ENCODE results near the gene OTUD7B. TPM values are rescaled to one million over a fixed set of nuclear protein-coding genes. Genes with fewer than 3 reads are reported as not detected.
A peak's percentile ranks its signal among the peaks of the same experiment; 100 is the strongest.

Gene OTUD7B
- total and polyA plus RNA-seq, 2 donors = 1.8 to 2.8 TPM

DNA sequence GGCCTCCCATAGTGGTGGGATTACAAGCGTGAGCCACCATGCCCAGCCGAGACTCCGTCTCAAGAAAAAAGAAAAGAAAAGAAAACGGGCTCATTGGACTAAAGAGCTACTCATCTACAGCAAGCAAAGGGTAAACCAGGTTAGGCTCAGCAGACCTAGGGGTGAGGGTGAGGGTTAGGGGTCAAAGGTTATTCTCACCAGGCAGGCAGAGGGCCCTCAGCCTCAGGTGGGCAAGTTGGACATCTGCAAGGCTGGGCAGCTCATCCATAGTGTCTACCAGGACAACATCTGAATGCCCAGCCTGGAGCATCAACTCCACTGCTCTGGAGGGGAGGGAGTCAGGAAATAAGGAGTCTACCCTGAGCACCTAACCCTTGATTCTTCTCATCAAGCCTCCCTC is 77.3 kb downstream of the OTUD7B start:
- Histone ChIP-seq H3K4me3 (ENCODE audit: low read length in 2 of 2) (no peak overlapping the region), H3K36me3 (ENCODE audit: control insufficient read depth in 2 of 2, insufficient read depth in 2 of 2, low read length in 1 of 2) (no peaks in the 10 kb centered on the region), H3K27ac (ENCODE audit: low read depth in 1 of 2, low read length in 1 of 2) (no peak overlapping the region), H3K4me1 (ENCODE audit: control insufficient read depth in 2 of 2, insufficient read depth in 2 of 2, low read length in 2 of 2) (peaks cover 9 to 32% of the 10 kb centered on the region in 2 donors), H3K9me3 (ENCODE audit: control insufficient read depth in 2 of 2, insufficient read depth in 1 of 2, low read length in 1 of 2) (no peaks in the 10 kb centered on the region), H3K27me3 (ENCODE audit: control insufficient read depth in 2 of 2, insufficient read depth in 1 of 2, low read length in 1 of 2) (no peaks in the 10 kb centered on the region)
- DNase-seq (ENCODE audit: low read depth in 6 of 9, low spot score in 9 of 9) = no peak
- 98% methylated on average over 4 of the region's 4 CpGs for WGBS

DNA sequence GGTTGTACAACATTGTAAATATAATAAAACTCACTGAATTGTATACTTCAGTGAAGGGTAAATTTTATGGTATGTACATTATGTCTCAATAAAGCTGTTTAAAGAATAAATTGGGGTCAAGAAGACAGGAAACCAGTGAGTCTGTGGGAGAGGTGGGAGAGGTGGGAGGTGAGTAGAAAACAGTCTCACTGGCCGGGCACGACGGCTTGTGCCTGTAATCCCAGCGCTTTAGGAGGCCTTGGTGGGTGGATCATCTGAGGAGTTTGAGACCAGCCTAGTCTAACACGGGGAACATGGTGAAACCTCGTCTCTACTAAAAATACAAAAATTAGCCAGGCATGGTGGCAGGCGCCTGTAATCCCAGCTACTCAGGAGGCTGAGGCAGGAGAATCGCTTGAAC is 78.1 kb downstream of the OTUD7B start:
- WGBS = 98% methylated on average over 8 of the region's 8 CpGs
- H3K4me1 ChIP-seq (ENCODE audit: control insufficient read depth in 2 of 2, insufficient read depth in 2 of 2, low read length in 2 of 2) = peaks cover 3 to 27% of the 10 kb centered on the region in 2 donors
- no peak overlapping the region for H3K4me3 ChIP-seq (ENCODE audit: low read length in 2 of 2)
- H3K9me3 ChIP-seq (ENCODE audit: control insufficient read depth in 2 of 2, insufficient read depth in 1 of 2, low read length in 1 of 2) = no peaks in the 10 kb centered on the region
- DNase-seq (ENCODE audit: low read depth in 6 of 9, low spot score in 9 of 9) = no peak
- H3K27me3 ChIP-seq (ENCODE audit: control insufficient read depth in 2 of 2, insufficient read depth in 1 of 2, low read length in 1 of 2) = no peaks in the 10 kb centered on the region
- no peak overlapping the region for H3K27ac ChIP-seq (ENCODE audit: low read depth in 1 of 2, low read length in 1 of 2)
- no peaks in the 10 kb centered on the region for H3K36me3 ChIP-seq (ENCODE audit: control insufficient read depth in 2 of 2, insufficient read depth in 2 of 2, low read length in 1 of 2)

DNA sequence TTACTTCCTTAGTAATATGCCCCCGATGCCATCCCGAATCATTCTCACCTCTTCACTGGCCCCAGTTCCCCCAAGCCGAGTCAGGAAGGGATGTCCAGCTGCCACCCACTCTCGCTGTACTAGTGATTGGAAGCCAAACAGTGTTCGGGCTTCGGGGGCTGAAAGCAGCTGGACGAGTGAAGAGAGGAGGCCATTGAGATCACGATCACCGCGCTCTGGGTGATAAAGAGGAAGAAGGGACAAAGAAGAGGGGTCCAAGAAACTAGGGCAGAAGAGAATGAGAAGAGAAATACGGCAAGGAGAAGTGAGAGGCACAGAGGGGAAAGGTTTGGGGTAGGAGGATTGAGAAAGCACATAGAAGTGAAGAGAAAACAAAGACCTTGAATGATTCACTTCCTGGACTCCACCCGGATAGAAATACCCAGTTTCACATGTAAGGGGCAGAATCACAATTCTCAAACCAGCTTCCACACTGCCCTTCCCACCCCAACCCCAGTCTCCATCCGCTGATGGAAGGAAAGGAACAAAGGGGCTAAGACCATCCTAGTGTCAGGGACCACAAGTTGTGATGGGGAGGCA is 79.2 kb downstream of the OTUD7B start:
- H3K27me3 ChIP-seq (ENCODE audit: control insufficient read depth in 2 of 2, insufficient read depth in 1 of 2, low read length in 1 of 2) = no peaks in the 10 kb centered on the region
- H3K9me3 ChIP-seq (ENCODE audit: control insufficient read depth in 2 of 2, insufficient read depth in 1 of 2, low read length in 1 of 2) = no peaks in the 10 kb centered on the region
- 92% methylated on average over 13 of the region's 13 CpGs for WGBS
- H3K27ac ChIP-seq (ENCODE audit: low read depth in 1 of 2, low read length in 1 of 2) = no peak overlapping the region
- DNase-seq (ENCODE audit: low read depth in 6 of 9, low spot score in 9 of 9) = no peak
- peaks cover 9 to 23% of the 10 kb centered on the region in 2 donors for H3K4me1 ChIP-seq (ENCODE audit: control insufficient read depth in 2 of 2, insufficient read depth in 2 of 2, low read length in 2 of 2)
- H3K4me3 ChIP-seq (ENCODE audit: low read length in 2 of 2) = no peak overlapping the region
- peaks cover 3 to 5% of the 10 kb centered on the region in 2 donors for H3K36me3 ChIP-seq (ENCODE audit: control insufficient read depth in 2 of 2, insufficient read depth in 2 of 2, low read length in 1 of 2)

DNA sequence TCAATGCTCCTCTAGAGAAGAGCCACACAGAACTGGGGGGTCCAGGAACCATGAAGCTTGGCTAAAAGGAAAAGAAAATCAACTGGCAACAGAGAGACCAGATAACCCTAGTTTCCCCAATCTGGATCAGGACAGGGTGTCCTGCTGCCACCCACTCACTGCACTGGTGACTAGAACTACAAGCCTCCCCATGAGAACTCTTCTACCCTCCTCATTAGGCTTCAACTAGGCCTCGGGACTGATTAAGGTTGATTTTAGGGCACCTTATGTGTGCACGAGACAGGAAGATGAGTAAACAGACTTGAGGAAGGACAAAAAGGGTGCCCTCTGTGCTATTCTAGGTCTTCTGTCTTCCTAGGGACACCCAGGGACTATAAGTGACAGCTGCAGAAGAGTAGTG is 80.7 kb downstream of the OTUD7B start:
- 96% methylated on average over 2 of the region's 2 CpGs for WGBS
- Histone ChIP-seq H3K4me3 (ENCODE audit: low read length in 2 of 2) (no peak overlapping the region), H3K9me3 (ENCODE audit: control insufficient read depth in 2 of 2, insufficient read depth in 1 of 2, low read length in 1 of 2) (no peaks in the 10 kb centered on the region), H3K27ac (ENCODE audit: low read depth in 1 of 2, low read length in 1 of 2) (no peak overlapping the region), H3K27me3 (ENCODE audit: control insufficient read depth in 2 of 2, insufficient read depth in 1 of 2, low read length in 1 of 2) (no peaks in the 10 kb centered on the region), H3K4me1 (ENCODE audit: control insufficient read depth in 2 of 2, insufficient read depth in 2 of 2, low read length in 2 of 2) (peaks cover 12 to 29% of the 10 kb centered on the region in 2 donors), H3K36me3 (ENCODE audit: control insufficient read depth in 2 of 2, insufficient read depth in 2 of 2, low read length in 1 of 2) (peaks cover 15 to 19% of the 10 kb centered on the region in 2 donors)
- no peak for DNase-seq (ENCODE audit: low read depth in 6 of 9, low spot score in 9 of 9)

DNA sequence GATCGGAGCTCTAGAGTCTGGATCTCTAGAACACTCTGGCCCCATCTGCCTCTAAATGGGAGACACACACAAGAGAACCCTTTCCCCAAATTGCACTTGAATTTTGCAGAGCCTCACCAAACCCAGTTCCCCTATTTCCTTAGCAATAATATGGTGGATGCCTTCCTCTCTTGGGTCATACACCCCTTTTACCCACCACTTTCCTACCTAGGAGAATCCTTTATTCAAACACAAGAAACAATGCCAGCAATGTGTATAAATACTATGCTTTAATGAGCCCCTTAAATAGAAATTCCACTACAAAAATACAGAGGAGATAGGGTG is 82.2 kb downstream of the OTUD7B start:
- H3K27me3 ChIP-seq (ENCODE audit: control insufficient read depth in 2 of 2, insufficient read depth in 1 of 2, low read length in 1 of 2) = no peaks in the 10 kb centered on the region
- peaks cover 12 to 29% of the 10 kb centered on the region in 2 donors for H3K4me1 ChIP-seq (ENCODE audit: control insufficient read depth in 2 of 2, insufficient read depth in 2 of 2, low read length in 2 of 2)
- H3K27ac ChIP-seq (ENCODE audit: low read depth in 1 of 2, low read length in 1 of 2) = peak overlapping the region; percentile 99
- peak overlapping the region; percentile 60 to 93 for H3K4me3 ChIP-seq (ENCODE audit: low read length in 2 of 2)
- H3K9me3 ChIP-seq (ENCODE audit: control insufficient read depth in 2 of 2, insufficient read depth in 1 of 2, low read length in 1 of 2) = no peaks in the 10 kb centered on the region
- peaks cover 30 to 34% of the 10 kb centered on the region in 2 donors for H3K36me3 ChIP-seq (ENCODE audit: control insufficient read depth in 2 of 2, insufficient read depth in 2 of 2, low read length in 1 of 2)
- DNase-seq (ENCODE audit: low read depth in 6 of 9, low spot score in 9 of 9) = no peak
- WGBS = 3% methylated on average over 1 of the region's 1 CpG

DNA sequence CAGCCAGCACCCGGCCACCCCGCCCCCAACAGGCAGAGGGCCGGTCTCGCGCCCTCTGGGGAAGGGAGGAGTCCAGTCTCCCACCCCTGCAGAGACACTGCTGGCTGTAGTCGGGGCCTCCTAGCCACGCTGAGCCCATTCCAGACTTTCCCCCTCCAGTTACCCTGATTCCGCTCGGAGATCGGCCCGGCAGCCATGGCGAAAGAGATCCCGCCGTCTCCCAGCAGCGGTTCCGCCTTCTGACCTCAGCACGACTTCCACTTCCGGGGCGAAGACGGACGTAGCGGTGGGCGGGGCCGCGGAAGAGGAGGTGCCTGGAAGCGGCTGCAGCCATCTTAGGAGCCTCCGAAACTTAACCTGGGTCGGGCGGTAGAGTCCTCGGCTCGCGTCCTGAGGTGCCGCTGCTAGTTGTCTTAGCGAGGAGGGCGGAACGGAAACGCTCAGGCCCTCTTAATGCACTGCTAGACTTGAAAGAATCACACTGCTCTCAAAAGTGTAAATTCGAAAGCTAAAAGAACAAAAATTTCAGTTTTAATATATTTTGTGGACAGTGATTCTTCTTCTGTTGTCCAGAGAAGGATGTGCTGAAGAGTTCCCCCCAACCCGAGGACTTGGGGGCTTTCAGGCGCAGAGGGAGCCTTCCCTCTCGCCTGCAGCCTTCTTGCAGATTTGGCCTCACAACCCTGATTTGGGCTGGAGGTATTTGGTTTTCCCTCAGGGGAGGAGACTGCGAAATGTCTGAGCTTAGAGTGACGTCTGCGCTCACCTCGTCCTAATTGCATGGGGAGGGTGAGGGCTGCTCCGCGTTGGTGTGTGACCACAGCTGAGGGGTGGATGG is 82.7 kb downstream of the OTUD7B start, which contains the start of gene SF3B4:
TSS of gene SF3B4 (minus strand) at position 241 of the 838 bp plus-strand sequence. CDS start at position 197, 44 bp downstream.
- peaks cover 12 to 29% of the 10 kb centered on the region in 2 donors for H3K4me1 ChIP-seq (ENCODE audit: control insufficient read depth in 2 of 2, insufficient read depth in 2 of 2, low read length in 2 of 2)
- peak; percentile 87 to 97 (median 92) for DNase-seq (ENCODE audit: low read depth in 6 of 9, low spot score in 9 of 9)
- peaks cover 35 to 40% of the 10 kb centered on the region in 2 donors for H3K36me3 ChIP-seq (ENCODE audit: control insufficient read depth in 2 of 2, insufficient read depth in 2 of 2, low read length in 1 of 2)
- H3K9me3 ChIP-seq (ENCODE audit: control insufficient read depth in 2 of 2, insufficient read depth in 1 of 2, low read length in 1 of 2) = no peaks in the 10 kb centered on the region
- H3K27me3 ChIP-seq (ENCODE audit: control insufficient read depth in 2 of 2, insufficient read depth in 1 of 2, low read length in 1 of 2) = no peaks in the 10 kb centered on the region
- peak within 1 kb of the TSS; percentile 60 to 93 for H3K4me3 ChIP-seq (ENCODE audit: low read length in 2 of 2)
- under 1% methylated on average over 47 of the region's 47 CpGs for WGBS
- H3K27ac ChIP-seq (ENCODE audit: low read depth in 1 of 2, low read length in 1 of 2) = peak within 1 kb of the TSS; percentile 99

DNA sequence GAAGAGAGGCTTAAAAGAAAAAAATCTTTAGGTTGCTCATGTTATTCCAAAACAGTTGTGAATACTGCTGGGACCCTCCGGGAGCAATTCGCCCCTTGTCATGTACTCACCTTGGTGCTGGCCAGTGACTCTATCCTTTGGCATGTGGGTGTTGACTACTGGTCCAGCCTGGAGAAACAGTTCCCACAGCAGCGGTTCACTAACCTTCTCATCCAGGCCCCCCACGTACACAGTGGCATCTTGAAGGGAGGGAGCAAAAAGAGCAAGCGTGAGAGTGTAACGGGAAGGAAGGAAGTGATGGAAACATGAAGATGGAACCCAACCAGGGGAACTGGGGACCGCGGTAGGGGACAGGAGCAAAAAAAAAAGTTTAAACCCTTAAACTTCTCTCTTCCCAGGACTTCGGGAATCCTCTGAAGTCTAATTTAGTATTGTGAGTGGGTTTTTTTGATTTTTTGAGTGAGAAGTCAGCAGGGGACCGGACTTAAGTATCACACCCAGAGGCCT is 83.4 kb downstream of the OTUD7B start:
- Histone ChIP-seq H3K36me3 (ENCODE audit: control insufficient read depth in 2 of 2, insufficient read depth in 2 of 2, low read length in 1 of 2) (peaks cover 37 to 45% of the 10 kb centered on the region in 2 donors), H3K27me3 (ENCODE audit: control insufficient read depth in 2 of 2, insufficient read depth in 1 of 2, low read length in 1 of 2) (no peaks in the 10 kb centered on the region), H3K4me1 (ENCODE audit: control insufficient read depth in 2 of 2, insufficient read depth in 2 of 2, low read length in 2 of 2) (peaks cover 12 to 29% of the 10 kb centered on the region in 2 donors), H3K9me3 (ENCODE audit: control insufficient read depth in 2 of 2, insufficient read depth in 1 of 2, low read length in 1 of 2) (no peaks in the 10 kb centered on the region), H3K4me3 (ENCODE audit: low read length in 2 of 2) (peak overlapping the region; percentile 60 to 93), H3K27ac (ENCODE audit: low read depth in 1 of 2, low read length in 1 of 2) (peak overlapping the region; percentile 99)
- 6% methylated on average over 10 of the region's 10 CpGs for WGBS
- DNase-seq (ENCODE audit: low read depth in 6 of 9, low spot score in 9 of 9) = no peak

DNA sequence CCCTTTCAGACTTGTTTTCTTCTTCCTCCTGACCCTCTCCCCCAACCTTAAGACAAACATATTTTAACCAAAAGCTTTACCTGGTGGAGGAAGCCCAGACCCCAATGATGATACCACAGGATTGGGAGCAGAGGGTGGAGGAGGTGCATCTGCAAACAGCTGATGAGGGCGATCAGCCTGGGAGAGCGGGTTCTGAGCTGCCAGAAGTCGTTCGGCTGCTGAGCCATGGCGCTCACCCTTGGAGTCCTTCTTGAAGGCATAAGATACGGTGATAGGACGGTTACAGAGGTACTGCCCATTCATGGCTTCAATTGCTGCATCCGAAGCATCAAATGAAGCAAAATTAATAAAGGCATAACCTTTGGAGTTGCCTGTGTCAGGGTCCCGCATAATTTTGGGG is 84.2 kb downstream of the OTUD7B start:
- no peak overlapping the region for H3K4me3 ChIP-seq (ENCODE audit: low read length in 2 of 2)

DNA sequence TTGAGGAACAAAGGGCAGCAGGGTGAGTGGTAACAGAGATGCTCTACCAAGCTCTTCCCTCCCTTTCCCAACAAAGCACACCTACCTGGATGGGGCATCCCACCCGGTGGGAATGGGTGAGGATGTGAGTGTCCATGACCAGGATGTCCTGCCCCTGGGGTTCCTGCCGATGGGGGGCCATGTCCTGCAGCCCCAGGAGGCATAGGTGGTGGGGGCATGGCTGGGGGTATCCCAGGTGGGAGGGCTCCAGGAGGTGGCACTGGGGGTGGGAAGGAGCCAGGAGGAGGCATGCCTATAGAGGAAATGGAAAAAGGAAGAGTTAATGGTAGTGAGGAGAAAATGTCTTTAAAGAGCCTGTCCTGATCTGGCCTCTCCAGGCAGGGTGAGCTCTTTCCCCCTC is 84.8 kb downstream of the OTUD7B start:
- Histone ChIP-seq H3K4me1 (ENCODE audit: control insufficient read depth in 2 of 2, insufficient read depth in 2 of 2, low read length in 2 of 2) (peaks cover 12 to 29% of the 10 kb centered on the region in 2 donors), H3K4me3 (ENCODE audit: low read length in 2 of 2) (no peak overlapping the region), H3K27ac (ENCODE audit: low read depth in 1 of 2, low read length in 1 of 2) (no peak overlapping the region), H3K36me3 (ENCODE audit: control insufficient read depth in 2 of 2, insufficient read depth in 2 of 2, low read length in 1 of 2) (peaks cover 37 to 48% of the 10 kb centered on the region in 2 donors), H3K9me3 (ENCODE audit: control insufficient read depth in 2 of 2, insufficient read depth in 1 of 2, low read length in 1 of 2) (no peaks in the 10 kb centered on the region), H3K27me3 (ENCODE audit: control insufficient read depth in 2 of 2, insufficient read depth in 1 of 2, low read length in 1 of 2) (no peaks in the 10 kb centered on the region)
- WGBS = 94% methylated on average over 2 of the region's 2 CpGs
- no peak for DNase-seq (ENCODE audit: low read depth in 6 of 9, low spot score in 9 of 9)

More for the DNA sequence above, 84.2 kb downstream of the OTUD7B start:
- Histone ChIP-seq H3K4me1 (ENCODE audit: control insufficient read depth in 2 of 2, insufficient read depth in 2 of 2, low read length in 2 of 2) (peaks cover 12 to 29% of the 10 kb centered on the region in 2 donors), H3K36me3 (ENCODE audit: control insufficient read depth in 2 of 2, insufficient read depth in 2 of 2, low read length in 1 of 2) (peaks cover 37 to 48% of the 10 kb centered on the region in 2 donors), H3K9me3 (ENCODE audit: control insufficient read depth in 2 of 2, insufficient read depth in 1 of 2, low read length in 1 of 2) (no peaks in the 10 kb centered on the region), H3K27me3 (ENCODE audit: control insufficient read depth in 2 of 2, insufficient read depth in 1 of 2, low read length in 1 of 2) (no peaks in the 10 kb centered on the region), H3K27ac (ENCODE audit: low read depth in 1 of 2, low read length in 1 of 2) (no peak overlapping the region)
- DNase-seq (ENCODE audit: low read depth in 6 of 9, low spot score in 9 of 9) = no peak
- 96% methylated on average over 9 of the region's 9 CpGs for WGBS

Data from thymus (tissue), 11 donors.